Hepatocyte (in vitro differentiated cells): ENCODE data around the gene PLD1. TPM values are rescaled to one million over a fixed set of nuclear protein-coding genes. Genes with fewer than 3 reads are reported as not detected.
A peak's percentile ranks its signal among the peaks of the same experiment; 100 is the strongest.

Source experiments
- DNase-seq: peaks from one replicate; pipeline ENCODE4 v3.0.0-alpha.2; 2016; ENCODE audit warnings: low spot score
- H2AFZ ChIP-seq: fragments of 200-600 bp; sonication (generic); 2 replicates; pipeline ENCODE4 v1.6.0; 2016; ENCODE audit warnings: antibody characterized with exemption, mild to moderate bottlenecking
- H3K27ac ChIP-seq: fragments of 200-600 bp; sonication (generic); 2 replicates; pipeline ENCODE4 v1.5.1; 2016; ENCODE audit warnings: mild to moderate bottlenecking
- H3K27me3 ChIP-seq: fragments of 200-600 bp; sonication (generic); 2 replicates; pipeline ENCODE4 v1.6.1; 2016
- H3K36me3 ChIP-seq: fragments of 200-600 bp; sonication (generic); replicated peaks from 2 replicates; pipeline ENCODE4 v1.5.1; 2016; ENCODE audit warnings: low read depth; ENCODE audit not compliant: insufficient read depth
- H3K4me1 ChIP-seq: fragments of 200-600 bp; sonication (generic); 2 replicates; pipeline ENCODE4 v1.5.1; 2016; ENCODE audit warnings: mild to moderate bottlenecking, moderate library complexity; ENCODE audit not compliant: insufficient read depth
- H3K4me2 ChIP-seq: fragments of 200-600 bp; sonication (generic); 2 replicates; pipeline ENCODE4 v1.6.0; 2016
- H3K4me3 ChIP-seq: fragments of 200-600 bp; sonication (generic); 2 replicates; pipeline ENCODE4 v1.5.1; 2016; ENCODE audit warnings: mild to moderate bottlenecking
- H3K79me2 ChIP-seq: fragments of 200-600 bp; sonication (generic); 2 replicates; pipeline ENCODE4 v1.6.0; 2017; ENCODE audit warnings: mild to moderate bottlenecking
- H3K9me2 ChIP-seq: fragments of 200-600 bp; sonication (generic); replicated peaks from 2 replicates; pipeline ENCODE4 v1.6.0; 2017; ENCODE audit warnings: mild to moderate bottlenecking; ENCODE audit not compliant: insufficient read depth
- H3K9me3 ChIP-seq: fragments of 200-600 bp; sonication (generic); 2 replicates; pipeline ENCODE4 v1.5.1; 2016; ENCODE audit warnings: low read depth, mild to moderate bottlenecking
- H4K20me1 ChIP-seq: fragments of 200-600 bp; sonication (generic); 2 replicates; pipeline ENCODE4 v1.6.0; 2016; ENCODE audit warnings: mild to moderate bottlenecking; ENCODE audit not compliant: insufficient read depth, poor library complexity, severe bottlenecking
- EZH2 ChIP-seq: fragments of 200-600 bp; sonication (generic); IDR thresholded peaks from 2 replicates; pipeline ENCODE4 v1.6.1; 2016; ENCODE audit warnings: antibody characterized with exemption, mild to moderate bottlenecking, borderline replicate concordance
- EZH2phosphoT487 ChIP-seq: fragments of 200-600 bp; sonication (generic); IDR thresholded peaks from one replicate; pipeline ENCODE4 v1.6.1; 2018; ENCODE audit warnings: antibody characterized with exemption, mild to moderate bottlenecking, low read depth, moderate library complexity; ENCODE audit not compliant: unreplicated experiment, severe bottlenecking
- WGBS: methylation state at CpG from one replicate; pipeline ENCODE4 v1.1.6; 2016; ENCODE audit warnings: low lambda C conversion rate; ENCODE audit errors: missing lambda C conversion rate; 5-methylcytosine and 5-hydroxymethylcytosine counted together
- polyA plus RNA-seq: library from polyadenylated mRNA; unstranded; fragments of >200 nt; fragmentation: Nextera tagmentation; extraction: Ambion mirVana; gene quantifications from 2 replicates; pipeline ENCODE4 v1.2.1, GENCODE V29; 2016
- total RNA-seq: library from RNA; depleted of rRNA; stranded (reverse); fragments of >200 nt; gene quantifications from 2 replicates; pipeline ENCODE4 v1.2.3, GENCODE V29; 2014
- TF ChIP-seq, protein P1 (sequence below): fragments of 200-600 bp; sonication (generic); IDR thresholded peaks from 2 replicates; pipeline ENCODE4 v1.5.1; 2016; ENCODE audit warnings: antibody characterized with exemption, mild to moderate bottlenecking; ENCODE audit not compliant: poor library complexity

PLD1 gene
- total and polyA plus RNA-seq, 2 experiments from 2014 or later = 29.4 to 71.1 TPM

DNA sequence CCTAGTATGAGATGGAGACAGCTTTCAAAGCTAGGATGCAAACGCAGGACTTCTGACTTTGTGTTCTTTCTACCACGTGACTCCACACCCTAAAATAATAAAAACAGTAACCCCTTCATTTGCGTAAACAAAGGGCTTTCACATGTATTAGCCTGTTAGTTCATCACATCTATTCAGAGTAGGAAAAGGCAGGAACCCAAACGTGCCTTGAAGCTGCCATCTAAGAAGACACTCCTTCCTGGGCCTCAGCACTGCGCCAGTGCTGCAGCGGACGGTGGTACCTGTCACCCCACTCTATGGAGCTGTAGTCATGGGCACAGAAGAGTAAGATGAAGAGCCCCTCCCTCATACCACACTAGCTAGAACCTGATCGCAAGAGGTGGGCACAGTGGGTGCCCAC lies 34.3 kb downstream of the PLD1 start:
- H3K27ac ChIP-seq = no peak overlapping the region
- H3K79me2 ChIP-seq = peaks cover 50% of the 10 kb centered on the region
- H4K20me1 ChIP-seq = no peaks in the 10 kb centered on the region
- no peaks in the 10 kb centered on the region for H3K9me2 ChIP-seq
- peaks cover 5% of the 10 kb centered on the region for H3K4me1 ChIP-seq
- H3K4me3 ChIP-seq = no peak overlapping the region
- H3K36me3 ChIP-seq = no peaks in the 10 kb centered on the region
- no peak for DNase-seq
- H3K27me3 ChIP-seq = no peaks in the 10 kb centered on the region
- no peak overlapping the region for H3K4me2 ChIP-seq
- TF ChIP-seq EZH2 (no peak), EZH2phosphoT487 (no peak)
- TF ChIP-seq, protein P1, sequence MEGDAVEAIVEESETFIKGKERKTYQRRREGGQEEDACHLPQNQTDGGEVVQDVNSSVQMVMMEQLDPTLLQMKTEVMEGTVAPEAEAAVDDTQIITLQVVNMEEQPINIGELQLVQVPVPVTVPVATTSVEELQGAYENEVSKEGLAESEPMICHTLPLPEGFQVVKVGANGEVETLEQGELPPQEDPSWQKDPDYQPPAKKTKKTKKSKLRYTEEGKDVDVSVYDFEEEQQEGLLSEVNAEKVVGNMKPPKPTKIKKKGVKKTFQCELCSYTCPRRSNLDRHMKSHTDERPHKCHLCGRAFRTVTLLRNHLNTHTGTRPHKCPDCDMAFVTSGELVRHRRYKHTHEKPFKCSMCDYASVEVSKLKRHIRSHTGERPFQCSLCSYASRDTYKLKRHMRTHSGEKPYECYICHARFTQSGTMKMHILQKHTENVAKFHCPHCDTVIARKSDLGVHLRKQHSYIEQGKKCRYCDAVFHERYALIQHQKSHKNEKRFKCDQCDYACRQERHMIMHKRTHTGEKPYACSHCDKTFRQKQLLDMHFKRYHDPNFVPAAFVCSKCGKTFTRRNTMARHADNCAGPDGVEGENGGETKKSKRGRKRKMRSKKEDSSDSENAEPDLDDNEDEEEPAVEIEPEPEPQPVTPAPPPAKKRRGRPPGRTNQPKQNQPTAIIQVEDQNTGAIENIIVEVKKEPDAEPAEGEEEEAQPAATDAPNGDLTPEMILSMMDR = no peak
- H2AFZ ChIP-seq = no peak overlapping the region
- no peaks in the 10 kb centered on the region for H3K9me3 ChIP-seq
- WGBS = 87% methylated on average over 8 of the region's 8 CpGs

DNA sequence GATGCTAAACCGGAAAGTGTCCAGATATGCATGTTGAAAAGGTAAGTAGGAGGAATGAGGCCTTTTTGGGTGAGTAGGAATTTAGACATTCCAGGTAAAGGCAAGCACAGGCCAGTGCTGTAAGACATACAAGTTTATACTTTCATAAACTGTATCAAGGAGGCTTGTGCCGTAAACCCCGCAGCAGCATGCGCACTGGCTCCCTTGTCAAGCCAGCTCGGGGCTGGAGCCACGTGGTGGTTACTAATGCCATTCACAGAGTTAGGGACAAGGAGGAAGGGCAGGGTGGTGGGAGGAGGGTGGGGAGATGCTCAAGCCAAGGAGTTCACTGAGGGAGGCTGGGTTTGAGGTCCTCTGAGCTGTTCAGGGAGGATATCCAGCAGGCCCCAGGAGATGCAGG lies 35.8 kb downstream of the PLD1 start:
- WGBS = 85% methylated on average over 6 of the region's 6 CpGs
- no peak for DNase-seq
- no peaks in the 10 kb centered on the region for H4K20me1 ChIP-seq

DNA sequence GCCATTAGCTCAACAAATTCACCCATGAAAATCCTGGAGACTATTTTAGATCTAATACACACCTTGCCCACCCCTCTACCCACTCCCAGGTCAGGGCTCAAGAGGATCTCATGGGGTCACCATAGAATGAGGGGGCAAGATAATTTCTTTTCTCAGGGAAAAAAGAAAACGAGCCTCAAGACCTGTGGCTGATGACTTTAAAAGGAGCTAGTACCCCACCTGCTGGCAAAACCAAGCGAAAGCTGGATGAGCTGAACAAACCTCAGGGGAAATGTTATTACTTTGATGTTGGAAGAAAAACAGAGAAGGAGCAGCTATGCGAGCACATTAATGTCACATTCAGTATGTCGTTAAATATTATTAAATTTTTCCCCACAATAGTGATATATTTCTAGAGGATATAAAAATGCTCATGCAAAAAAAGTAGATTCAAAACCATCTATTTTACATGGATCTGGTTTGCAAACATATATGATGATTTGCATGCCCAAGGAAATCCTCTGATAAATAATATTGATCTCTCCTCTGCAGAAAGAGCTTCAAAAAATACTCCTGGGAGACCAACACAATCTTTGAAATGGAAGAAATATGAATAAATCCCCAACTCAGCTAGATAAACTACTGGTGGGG lies 37.7 kb downstream of the PLD1 start:
- peak; percentile 77 for DNase-seq
- H3K27ac ChIP-seq = no peak overlapping the region
- H3K27me3 ChIP-seq = no peaks in the 10 kb centered on the region
- no peaks in the 10 kb centered on the region for H3K9me3 ChIP-seq
- 5% methylated on average over 4 of the region's 4 CpGs for WGBS
- H3K4me2 ChIP-seq = peak overlapping the region; percentile 42
- no peaks in the 10 kb centered on the region for H3K36me3 ChIP-seq
- no peaks in the 10 kb centered on the region for H4K20me1 ChIP-seq
- H3K79me2 ChIP-seq = peaks cover 45% of the 10 kb centered on the region
- H3K9me2 ChIP-seq = no peaks in the 10 kb centered on the region
- TF ChIP-seq EZH2phosphoT487 = no peak
- TF ChIP-seq, protein P1 = peak; percentile 91
- H3K4me1 ChIP-seq = peaks cover 5% of the 10 kb centered on the region
- no peak overlapping the region for H2AFZ ChIP-seq
- H3K4me3 ChIP-seq = no peak overlapping the region

More for the DNA sequence above, 35.8 kb downstream of the PLD1 start:
- Histone ChIP-seq H3K9me2 (no peaks in the 10 kb centered on the region), H3K4me1 (peaks cover 5% of the 10 kb centered on the region), H3K79me2 (peaks cover 45% of the 10 kb centered on the region), H3K27me3 (no peaks in the 10 kb centered on the region), H3K4me3 (no peak overlapping the region), H2AFZ (no peak overlapping the region), H3K4me2 (no peak overlapping the region), H3K36me3 (no peaks in the 10 kb centered on the region), H3K27ac (no peak overlapping the region), H3K9me3 (no peaks in the 10 kb centered on the region)
- no peak for TF ChIP-seq EZH2
- TF ChIP-seq, protein P1 = no peak
- TF ChIP-seq EZH2phosphoT487 = no peak
